ENCODE measurements around the gene ADAM10. TPM values are rescaled to one million over a fixed set of nuclear protein-coding genes. Genes with fewer than 3 reads are reported as not detected.

The ADAM10 gene
- total and polyA plus RNA-seq, 2 of the 8 experiments (the other 6 are each of a cell fraction or from before 2014, with no cell fraction given), result 46.5 to 163 TPM

DNA sequence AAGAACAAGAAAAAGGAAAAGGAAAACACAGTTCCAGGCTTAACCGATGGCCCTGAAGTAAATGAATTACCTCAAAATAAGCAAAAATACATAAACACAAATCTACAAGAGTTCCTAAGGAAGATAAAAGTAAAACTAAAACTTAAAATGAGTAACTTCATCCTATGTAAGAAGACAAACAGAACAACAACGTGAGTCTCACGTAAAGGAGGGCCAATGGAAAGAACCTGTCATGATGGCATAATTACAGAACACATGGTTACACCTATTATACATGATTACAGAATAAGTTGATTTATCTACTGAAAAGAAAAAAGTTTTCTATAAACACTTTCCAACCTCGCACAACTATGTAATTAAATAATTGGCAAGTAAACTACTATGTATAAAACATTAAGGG lies 42.1 kb downstream of the ADAM10 start:
- Histone ChIP-seq H3K27me3 (replicated peaks in 1 of 4; ENCODE audit: control insufficient read depth in 3 of 4, extremely low read depth in 1 of 4, insufficient read depth in 3 of 4, low read length in 3 of 4) (no peaks in the 10 kb centered on the region), H3K18ac (ENCODE audit: extremely low read depth, low read length) (no peak overlapping the region), H2BK120ac (replicated peaks; ENCODE audit: low read depth, low read length) (no peak overlapping the region), H3K79me2 (ENCODE audit: control insufficient read depth in 1 of 2, insufficient read depth in 2 of 2, low read length in 2 of 2) (peaks cover 0 to 64% of the 10 kb centered on the region in 2 experiments; a peak in 3 of 4 replicates), H3K23ac (ENCODE audit: insufficient read length) (no peak overlapping the region), H3K4me1 (replicated peaks in 1 of 4; ENCODE audit: control insufficient read depth in 3 of 4, insufficient read depth in 4 of 4, low read length in 3 of 4) (no peaks in the 10 kb centered on the region), H2BK15ac (ENCODE audit: low read length) (no peak overlapping the region), H3K9me3 (ENCODE audit: insufficient read depth in 2 of 2, low read depth in 1 of 2, low read length in 1 of 2) (no peaks in the 10 kb centered on the region), H4K8ac (ENCODE audit: extremely low read depth, insufficient read depth, low read length) (no peak overlapping the region), H3K4me3 (ENCODE audit: extremely low read depth in 1 of 4, insufficient read depth in 2 of 4, low read depth in 3 of 4, low read length in 4 of 4) (no peak overlapping the region), H3K56ac (replicated peaks; ENCODE audit: insufficient read length, low read depth, low read length) (no peak overlapping the region), H2BK12ac (ENCODE audit: low read depth, low read length) (no peak overlapping the region), H3K23me2 (ENCODE audit: low read depth, low read length) (no peaks in the 10 kb centered on the region), H4K5ac (ENCODE audit: insufficient read length, low read depth, low read length) (no peak overlapping the region), H4K20me1 (replicated peaks in 1 of 2; ENCODE audit: control insufficient read depth in 1 of 2, insufficient read depth in 2 of 2, low read length in 2 of 2) (peaks cover 2 to 4% of the 10 kb centered on the region in 2 experiments), H2BK20ac (ENCODE audit: low read length) (no peak overlapping the region), H3K4me2 (ENCODE audit: insufficient read depth in 1 of 2, low read depth in 2 of 2, low read length in 2 of 2) (no peak overlapping the region), H3K79me1 (ENCODE audit: low read depth, low read length) (peaks cover 2% of the 10 kb centered on the region; the same call in 1 of the 2 replicates), H2BK5ac (ENCODE audit: low read depth, low read length) (no peak overlapping the region), H3K4ac (replicated peaks; ENCODE audit: insufficient read length, low read depth, low read length) (no peak overlapping the region), H3K14ac (ENCODE audit: insufficient read length) (no peak overlapping the region), H3K27ac (ENCODE audit: low read depth, low read length) (no peak overlapping the region), H3K9ac (replicated peaks in 1 of 4; ENCODE audit: extremely low read depth in 1 of 4, low read depth in 3 of 4, low read length in 3 of 4) (no peak overlapping the region), H4K91ac (replicated peaks; ENCODE audit: insufficient read length, low read length) (no peak overlapping the region), H2AK5ac (ENCODE audit: low read depth, low read length) (no peak overlapping the region), H3K36me3 (ENCODE audit: control insufficient read depth in 2 of 4, insufficient read depth in 4 of 4, low read length in 3 of 4) (no peaks in the 10 kb centered on the region), H2AFZ (ENCODE audit: low read length) (no peak overlapping the region)
- ChIA-PET POLR2A (ENCODE audit: partially characterized antibody) (no interaction called here), CTCF (ENCODE audit: partially characterized antibody) (no interaction called here)
- DNase-seq (ENCODE audit: low read depth in 1 of 2, low spot score in 2 of 2) (no peak), FAIRE-seq (no peak)
- WGBS, 2 experiments (ENCODE audit: extremely low coverage in 1 of 2, insufficient coverage in 1 of 2, insufficient read length in 1 of 2, insufficient replicate concordance in 2 of 2, low coverage in 1 of 2, low lambda C conversion rate in 2 of 2, missing lambda C conversion rate in 1 of 2), result 97% methylated on average over 4 of the region's 4 CpGs; no CpG with 5 or more reads in 1 of the 2 experiments
- TF ChIP-seq JUN (IDR thresholded peaks at IDR 0.05; ENCODE audit: low read depth, low read length), result no peak

Measured in H1 (cell line).